GM21515 (cell line): ENCODE results near the gene INCENP.
A peak's percentile ranks its signal among the peaks of the same experiment; 100 is the strongest.
"Not testable (repeated sequence)": the region's sequence is repeated elsewhere in the genome, so short reads cannot be mapped to it uniquely, and the experiment has no call there.

Experiments used
- ATAC-seq: cut with Tn5 transposase; IDR thresholded peaks from one replicate; pipeline ENCODE4 v1.9.1; 2021; ENCODE audit not compliant: unreplicated experiment

Gene INCENP

DNA sequence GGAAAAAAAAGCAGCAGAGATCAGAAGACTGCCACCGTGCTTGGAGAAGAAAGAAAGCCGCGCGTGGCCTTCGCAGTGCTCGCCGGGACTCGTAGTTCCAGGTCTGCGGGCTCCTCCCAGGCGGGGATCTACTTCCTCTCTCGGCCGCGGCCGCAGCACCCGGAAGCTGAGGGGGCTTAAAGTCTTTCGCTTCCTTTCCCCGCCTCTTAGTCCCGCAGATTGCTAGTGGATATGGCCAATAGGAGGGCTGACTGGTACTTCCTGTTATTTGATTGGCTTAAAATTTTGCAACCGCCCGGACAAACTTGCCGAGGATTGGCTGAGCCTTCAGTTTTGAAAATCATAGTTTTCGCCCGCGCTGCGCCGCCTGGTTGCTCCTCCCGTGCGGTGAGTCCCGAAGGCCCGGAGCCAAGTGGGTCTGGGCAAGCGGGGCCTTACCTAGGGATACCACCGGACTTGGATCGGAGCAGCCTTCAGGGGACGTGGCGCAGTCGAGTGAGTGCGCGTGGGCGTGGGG lies at the start of gene INCENP:
Gene INCENP (plus strand): TSS at position 343 of the 517 bp plus-strand sequence. CDS start 4,151 bp downstream, outside the sequence.
- peak; percentile 90 for ATAC-seq

DNA sequence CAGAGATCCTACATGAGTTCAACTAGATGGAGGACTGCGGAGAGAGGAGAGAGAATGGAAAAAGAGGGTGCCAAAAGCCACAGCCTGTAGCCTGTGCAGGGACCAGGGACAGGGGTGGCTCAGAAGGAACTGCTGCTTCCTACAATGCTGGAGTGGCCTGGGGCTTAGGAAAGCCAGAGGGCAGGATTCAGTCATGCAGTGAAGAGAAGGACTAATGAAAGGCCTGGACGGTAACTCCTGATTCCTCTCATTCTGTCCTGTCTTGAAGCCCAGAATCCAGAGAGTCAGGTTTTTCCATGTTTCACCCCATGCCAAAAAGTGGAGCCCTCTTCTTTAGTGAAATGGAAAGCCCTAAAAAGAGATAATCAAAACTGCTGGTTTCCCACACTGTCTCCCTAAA lies 48.4 kb upstream of the INCENP start:
- ATAC-seq = no peak

DNA sequence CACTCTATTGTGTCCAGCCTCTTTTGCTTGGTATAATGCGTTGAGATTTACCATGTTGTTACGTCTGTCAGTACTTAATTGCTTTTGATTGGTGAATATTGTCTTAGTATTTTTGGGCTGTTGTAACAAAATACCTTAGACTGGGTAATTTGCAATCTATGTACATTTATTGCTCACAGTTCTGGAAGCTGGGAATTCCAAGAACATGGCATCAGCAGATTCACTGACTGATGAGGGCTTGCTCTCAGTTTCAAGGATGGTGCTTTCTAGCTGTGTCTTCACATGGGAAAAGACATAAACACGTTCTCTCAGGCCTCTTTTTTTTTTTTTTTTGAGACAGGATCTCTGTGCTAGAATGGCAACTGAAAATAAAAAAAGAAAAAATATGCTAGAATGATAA lies 46.7 kb upstream of the INCENP start:
- no peak for ATAC-seq

DNA sequence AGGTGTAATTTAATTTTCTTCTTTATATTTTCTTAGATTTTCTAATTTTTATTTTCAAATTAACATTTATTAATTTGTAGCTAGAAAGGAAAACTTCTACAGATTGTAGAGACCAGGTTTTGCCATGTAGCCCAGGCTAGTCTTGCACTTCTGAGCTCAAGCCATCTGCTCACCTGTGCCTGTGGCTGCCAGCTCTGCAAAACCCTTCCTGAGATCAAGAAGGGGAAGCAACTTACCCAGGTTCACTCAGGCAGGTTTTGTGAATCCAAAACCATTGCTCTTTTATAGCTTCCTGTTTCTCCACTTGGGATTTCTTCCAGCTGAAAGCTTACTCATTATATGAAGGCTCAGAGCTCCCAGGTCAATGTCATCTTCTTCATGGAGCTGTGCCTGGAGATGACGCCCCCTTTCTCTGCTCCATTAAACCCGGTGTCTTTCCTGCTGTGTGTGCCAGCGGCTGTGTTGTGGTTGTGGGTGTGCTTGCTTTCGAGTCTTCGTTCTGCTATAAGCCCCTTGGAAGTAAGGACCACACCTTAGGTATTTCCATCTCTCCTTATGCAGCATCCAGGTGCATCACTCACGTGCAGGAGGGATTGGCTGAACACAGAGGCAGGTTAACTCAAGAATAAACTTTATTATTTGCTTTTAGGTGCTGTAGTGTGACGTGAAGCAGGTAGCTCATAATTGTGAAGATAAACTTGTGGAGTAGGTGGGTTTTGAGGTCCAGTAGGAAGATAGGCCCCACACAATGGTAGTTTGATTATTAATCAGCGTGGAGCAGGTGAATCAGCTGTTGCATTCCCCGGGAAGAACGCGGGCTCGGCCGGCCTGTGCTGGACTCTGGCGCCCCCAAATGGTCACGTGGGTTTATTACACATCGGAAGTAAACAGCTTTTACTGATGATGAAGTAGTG lies 42.2 kb upstream of the INCENP start:
- ATAC-seq = no peak

DNA sequence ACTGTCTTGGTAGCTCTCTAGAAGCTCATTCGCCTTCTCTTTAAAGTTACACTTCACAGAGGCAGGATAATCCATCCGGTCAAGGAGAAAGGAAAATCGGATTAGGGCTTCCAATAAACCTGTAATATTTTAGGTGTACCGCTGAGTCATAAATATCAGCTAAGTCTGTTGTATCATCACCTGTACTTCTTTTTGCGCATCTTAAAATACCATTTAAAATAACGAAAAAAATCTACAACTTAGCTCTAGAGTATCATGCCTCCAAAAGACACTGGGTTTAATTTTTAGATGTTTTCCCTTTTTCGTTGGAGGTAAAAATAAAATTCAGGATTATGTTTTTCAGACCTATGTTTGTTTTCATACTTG lies 41.5 kb upstream of the INCENP start:
- no peak for ATAC-seq

DNA sequence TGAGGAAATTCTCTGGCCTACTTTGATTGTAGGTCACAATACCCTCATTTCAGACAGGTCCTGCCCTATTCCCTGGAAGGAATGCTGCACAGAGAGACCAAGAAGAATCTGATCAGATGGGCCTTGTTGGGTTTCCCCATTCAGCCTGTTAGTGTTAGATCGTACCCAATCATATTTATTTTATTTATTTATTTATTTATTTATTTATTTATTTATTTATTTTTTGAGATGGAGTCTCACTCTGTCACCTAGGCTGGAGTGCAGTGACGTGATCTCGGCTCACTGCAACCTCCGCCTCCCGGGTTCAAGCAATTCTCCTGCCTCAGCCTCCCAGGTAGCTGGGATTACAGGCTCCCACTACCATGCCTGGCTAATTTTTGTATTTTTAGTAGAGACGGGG lies 39.0 kb upstream of the INCENP start:
- ATAC-seq = not testable (repeated sequence)

DNA sequence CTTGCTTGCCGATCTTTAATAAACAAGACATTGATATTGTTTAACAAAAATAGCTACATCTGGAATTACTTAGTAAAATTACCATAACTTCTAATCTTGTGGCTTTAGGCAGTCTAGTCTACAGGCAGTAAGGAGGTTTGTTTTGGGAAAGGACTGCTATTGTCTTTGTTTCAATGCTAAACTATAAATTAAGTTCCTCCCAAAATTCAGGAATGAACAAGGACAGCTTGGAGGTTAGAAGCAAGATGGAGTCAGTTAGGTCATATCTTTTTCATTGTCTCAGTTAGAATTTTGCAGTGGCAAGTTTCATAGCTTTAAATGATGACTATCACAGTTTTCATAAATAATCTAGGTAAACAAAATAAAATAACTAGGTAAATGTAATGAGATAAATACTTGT lies 36.1 kb upstream of the INCENP start:
- ATAC-seq = no peak

DNA sequence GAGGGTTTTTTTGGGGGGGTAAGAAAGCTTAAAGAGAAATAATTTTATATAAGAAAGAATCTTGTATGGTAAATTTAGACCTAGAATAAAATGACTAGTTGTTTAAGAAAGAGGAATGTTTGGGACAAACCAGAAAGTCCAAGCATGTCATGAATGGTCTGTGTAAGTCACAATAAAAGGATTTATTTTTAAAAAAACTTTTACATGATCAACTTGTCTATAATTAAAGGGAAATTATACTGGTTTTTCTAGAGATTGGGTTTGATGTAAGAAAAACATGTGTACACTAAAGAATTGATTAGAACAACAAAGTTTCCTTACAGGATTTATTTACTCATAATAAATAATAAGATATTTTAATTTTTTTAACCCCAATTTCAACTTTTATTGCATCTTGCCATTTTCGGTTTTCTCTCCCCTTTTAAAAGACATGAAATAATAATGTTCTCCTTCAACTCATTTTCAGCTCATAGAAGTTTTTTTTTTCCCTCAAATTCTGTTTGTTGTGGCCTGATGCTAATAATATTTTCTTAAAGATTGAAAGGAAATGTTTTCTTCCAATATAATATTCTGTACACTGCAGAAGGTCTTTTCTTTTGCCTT lies 35.4 kb upstream of the INCENP start:
- no peak for ATAC-seq

DNA sequence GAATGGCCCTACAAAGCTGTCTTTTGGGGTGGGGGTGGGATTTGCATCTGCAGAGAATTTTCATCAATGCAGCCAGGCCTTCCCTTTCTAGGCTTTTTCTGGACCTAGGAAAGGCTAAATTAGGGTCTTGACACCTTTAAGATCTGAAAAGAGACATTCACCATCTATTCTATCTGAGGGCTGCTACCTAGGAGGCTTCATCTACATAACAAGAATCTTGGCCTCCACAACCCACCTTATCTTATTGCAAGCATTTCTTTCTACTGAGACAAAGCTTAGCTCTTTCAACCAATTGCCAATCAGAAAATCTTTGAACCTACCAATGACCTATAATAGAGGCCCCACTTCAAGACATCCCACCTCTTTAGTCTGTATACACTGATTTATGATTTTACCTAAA lies 20.7 kb upstream of the INCENP start:
- no peak for ATAC-seq

DNA sequence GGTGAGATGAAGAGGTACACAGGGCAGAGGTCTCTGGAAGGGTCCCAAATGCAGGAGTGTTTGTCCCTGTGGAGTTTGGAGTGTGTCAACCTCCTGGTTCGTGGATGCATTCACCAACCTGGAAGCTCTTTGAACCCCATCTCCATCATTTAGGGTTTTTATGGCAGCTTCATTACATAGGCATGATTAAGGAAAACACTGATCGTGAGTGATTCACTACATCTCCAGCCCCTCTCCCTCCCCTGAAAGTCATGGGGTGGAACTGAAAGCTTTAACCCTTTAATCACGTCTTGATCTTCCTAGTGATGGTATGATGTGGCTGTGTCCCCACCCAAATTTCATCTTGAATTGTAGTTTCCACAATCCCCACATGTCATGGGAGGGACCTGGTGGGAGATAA lies 19.8 kb upstream of the INCENP start:
- ATAC-seq = no peak

DNA sequence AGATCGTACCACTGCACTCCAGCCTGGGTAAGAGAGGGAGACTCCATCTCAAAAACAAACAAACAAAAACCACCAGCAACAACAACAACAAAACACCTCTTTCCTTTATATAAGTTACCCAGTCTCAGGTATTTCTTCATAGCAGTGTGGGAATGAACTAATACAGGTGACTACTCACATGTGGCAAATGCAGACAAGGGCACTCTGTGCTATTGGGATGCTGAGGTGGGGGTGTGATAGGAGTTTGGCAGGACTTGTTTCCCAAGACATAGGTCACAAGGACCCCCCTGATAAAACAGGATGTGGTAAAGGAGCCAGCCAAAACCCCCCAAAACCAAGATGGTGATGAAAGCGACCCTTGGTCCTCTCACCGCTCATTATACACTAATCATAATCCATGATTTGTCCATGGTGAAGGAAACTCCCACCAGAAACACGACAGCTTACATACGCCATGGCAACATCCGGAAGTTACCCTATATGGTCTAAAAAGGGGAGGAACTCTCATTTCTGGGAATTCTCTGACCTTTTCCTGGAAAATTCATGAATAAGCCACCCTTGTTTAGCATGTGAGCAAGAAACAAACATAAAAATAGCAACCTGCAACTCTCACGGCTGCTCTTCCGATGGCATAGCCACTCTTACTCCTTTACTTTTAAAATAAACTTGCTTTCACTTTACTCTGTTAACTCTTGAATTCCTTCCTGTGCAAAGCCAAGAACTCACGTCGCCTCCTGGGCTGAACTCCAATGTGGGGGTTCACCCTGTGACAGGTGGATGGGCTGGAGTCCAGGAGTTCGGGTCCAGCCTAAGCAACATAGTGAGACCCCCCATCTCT lies 18.8 kb upstream of the INCENP start:
- no peak for ATAC-seq

DNA sequence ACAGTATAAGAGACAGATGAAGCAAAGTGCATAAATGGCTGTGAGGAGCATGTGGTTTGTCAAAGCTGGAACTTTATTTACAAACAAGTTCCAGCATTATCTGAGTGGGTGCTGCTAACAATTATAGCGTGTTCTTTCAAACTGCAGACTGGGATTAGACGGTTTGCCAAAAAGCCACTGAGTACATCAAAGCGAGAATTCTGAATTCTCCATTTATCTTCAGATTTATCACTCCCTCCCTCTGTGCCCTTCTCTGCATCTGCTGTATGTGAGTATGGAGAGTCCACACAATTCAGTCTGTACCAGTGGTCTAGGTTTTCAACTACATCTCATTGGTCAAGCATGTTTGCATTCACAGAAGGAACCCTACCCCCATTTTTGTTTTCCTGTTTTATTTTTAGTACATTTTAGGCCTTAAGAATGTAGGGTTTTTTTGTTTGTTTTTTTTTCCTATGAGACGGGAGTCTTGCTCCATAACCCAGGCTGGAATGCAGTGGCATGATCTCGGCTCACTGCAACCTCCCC lies 18.1 kb upstream of the INCENP start:
- no peak for ATAC-seq

DNA sequence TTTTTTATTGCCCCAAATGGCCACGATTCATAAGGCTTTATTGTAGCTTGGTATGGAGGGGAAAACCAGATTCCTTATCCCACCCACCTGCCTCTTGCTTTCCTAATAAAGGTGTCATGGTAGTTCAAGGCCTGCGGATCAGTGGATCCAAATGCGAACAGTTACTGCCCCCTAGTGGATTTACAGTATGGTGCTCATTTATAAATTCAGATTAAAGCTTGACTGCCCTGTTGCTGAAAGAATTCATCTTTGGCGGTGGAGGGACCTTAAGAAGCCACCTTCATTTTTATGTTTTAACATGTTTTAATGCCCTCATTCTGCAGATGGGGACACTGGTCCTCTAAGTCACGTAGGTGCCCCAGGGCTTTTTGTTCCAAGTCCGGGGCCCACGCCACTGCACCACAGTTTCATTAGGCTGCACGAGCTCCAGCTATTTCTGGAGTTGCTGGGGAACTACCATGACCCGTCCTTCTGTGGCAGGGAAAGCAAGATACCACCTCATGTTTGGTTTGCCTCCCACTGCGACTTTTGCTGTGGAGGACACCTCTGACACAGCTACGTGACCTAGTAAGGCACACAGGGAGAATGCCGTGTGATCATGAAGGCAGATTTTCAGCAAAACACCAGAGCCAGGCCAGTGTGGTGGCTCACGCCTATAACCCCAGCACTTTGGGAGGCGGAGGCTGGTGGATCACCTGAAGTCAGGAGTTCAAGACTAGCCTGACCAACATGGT lies 15.6 kb upstream of the INCENP start:
- ATAC-seq = no peak

DNA sequence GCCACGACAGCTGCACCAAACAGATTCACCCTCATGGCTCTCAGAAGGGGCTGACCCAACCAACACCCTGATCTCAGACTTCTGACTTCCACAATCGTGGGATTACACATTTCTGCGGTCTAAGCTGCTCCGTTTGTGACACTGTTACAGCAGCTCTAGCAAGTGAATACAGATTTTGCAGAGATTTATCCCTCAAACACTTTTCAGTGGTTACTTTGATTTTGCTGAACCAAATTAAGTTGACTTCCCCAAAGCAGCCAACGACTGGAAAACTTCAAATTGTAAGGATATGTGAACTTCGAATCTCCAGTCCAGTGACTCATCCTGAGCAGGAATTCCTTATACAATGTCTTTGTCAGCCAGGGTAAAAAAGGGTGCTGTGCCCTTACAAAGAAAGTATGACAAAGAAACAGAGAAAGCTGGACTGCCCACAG lies 14.8 kb upstream of the INCENP start:
- no peak for ATAC-seq

DNA sequence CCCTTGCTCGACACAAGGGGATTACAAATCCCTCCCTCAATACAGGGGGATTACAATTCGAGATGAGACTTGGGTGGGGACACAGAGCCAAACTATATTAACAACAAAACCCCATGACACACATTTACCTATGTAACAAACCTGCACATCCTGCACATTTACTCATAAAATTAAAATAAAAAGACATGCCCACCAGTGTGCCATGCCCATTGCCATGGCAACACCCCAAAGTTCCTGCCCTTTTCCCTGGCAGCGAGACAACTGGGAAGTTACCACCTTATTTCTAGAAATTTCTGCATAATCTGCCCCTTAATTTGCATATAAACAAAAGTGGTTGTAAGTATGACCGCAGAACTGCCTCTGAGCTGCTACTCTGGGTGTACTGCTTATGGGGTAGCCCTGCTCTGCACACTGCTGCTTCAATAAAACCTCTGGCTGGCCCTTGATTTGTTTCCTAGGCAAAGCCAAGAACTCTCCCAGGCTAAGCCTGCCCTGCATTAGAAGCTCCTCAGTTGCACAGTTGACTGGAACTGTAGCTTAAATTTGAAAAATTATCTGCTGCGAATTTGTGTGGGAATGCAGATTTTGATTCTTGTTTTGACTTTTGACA lies 8.6 kb upstream of the INCENP start:
- ATAC-seq = no peak

DNA sequence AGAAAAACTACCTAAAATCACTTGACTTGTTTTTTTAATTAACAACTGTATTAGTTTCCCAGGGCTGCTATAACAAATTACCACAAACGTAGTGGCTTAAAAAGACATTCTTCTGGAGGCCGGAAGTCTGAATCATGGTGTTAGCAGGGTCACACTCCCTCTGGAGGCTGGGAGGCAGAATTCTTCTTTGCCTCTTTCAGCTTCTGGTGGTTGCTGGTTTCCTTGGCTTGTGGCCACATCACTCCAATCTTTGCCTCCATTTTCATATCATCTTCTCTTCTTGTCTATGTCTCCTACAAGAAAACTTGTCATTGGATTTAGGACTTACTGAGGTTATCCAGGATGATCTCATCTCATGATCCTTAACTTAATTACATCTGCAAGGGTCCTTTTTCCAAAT lies 7.4 kb upstream of the INCENP start:
- ATAC-seq = no peak

DNA sequence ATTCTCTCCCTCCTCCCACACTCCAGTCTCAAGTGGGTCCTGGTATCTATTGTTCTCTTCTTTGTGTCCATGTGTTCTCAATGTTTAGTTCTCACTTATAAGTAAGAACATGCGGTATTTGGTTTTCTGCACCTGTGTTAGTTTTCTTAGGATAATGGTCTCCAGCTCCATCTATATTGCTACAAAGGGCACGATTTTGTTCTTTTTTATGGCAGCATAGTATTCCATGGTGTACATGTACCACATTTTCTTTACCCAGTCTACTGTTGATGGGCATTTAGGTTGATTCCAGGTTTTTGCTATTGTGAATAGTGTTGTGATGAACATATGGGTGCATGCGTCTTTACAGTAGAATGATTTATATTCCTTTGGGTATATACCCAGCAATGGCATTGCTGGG lies 4.2 kb upstream of the INCENP start:
- no peak for ATAC-seq

DNA sequence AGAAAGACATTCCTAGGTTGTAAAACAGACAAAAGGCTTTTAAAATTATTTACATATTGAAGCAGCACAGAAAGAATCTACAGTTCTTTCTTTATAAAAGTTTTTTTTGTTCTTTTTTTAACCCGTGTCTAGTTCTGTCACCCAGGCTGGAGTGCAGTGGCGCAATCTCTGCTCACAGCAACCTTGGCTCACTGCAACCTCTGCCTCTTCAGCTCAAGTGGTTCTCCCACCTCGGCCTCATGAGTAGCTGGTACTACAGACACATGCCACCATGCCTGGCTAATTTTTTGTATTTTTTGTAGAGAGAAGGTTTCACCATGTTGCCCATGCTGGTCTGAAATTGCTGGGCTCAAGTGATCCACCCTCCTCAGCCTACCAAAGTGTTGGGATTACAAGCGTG lies 3.8 kb upstream of the INCENP start:
- ATAC-seq = no peak

DNA sequence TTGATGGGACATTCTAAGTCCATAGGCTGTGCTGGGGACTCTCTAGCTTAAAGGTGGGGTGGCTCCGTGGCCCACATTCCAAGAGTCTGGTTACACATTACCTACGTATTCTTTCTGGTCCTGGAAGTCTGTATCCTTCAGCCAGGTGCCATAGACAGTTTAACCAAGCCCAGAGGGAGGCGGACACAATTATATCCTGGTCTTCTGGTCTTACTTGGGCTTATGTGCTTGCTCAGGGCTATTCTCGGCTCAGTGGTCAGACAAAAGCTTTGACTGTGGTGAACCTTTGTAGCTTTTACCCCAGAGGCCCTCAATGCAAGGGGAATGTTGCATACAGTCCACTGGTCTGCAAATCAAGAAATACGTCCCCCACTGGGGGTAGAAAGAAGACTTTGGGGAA lies 3.4 kb upstream of the INCENP start:
- no peak for ATAC-seq

DNA sequence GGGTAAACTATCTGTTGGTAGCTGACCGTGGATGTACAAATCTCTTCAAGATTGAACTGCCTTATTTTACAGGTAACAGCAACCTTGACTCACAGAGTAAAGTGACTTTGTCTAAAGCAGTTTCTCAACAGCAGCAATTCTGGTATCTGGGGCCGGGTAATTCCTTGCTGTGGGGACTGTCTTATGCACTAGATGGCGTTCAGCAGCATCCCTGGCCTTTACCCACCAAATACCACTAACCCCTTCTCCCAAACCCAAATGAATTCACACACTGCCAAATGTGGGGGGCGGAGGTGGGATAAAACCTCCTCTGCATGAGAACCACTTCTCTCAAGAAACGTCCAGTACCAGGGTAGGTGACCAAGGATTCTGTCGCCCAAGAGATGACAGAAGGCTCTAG lies 1.7 kb upstream of the INCENP start:
- no peak for ATAC-seq
